Adrenal gland (tissue), 12 donors: ENCODE measurements around the gene NSRP1. TPM values are rescaled to one million over a fixed set of nuclear protein-coding genes. Genes with fewer than 3 reads are reported as not detected.

Experiments used
- DNase-seq, 7 donors: peaks; one replicate each; pipeline ENCODE4 v3.0.0-alpha.2; 2019 to 2020
- H3K27ac ChIP-seq, 5 donors: fragments of 200-600 bp; sonication (generic) in 4 of 5; 1 replicate in 3 of 5; 2 replicates in 2 of 5; pipeline versions ENCODE4 v1.5.1 to v1.8.0; 2016 to 2020; ENCODE audit warnings: mild to moderate bottlenecking in 1 of 5
- H3K27me3 ChIP-seq: fragments of 200-600 bp; 2 replicates; pipeline ENCODE4 v1.8.0; 2021
- H3K36me3 ChIP-seq, 2 donors: fragments of 200-600 bp; replicated peaks in 1 of 2; 1 replicate in 1 of 2; 2 replicates in 1 of 2; pipeline versions ENCODE4 v1.5.1 to v1.8.0; 2018 to 2022
- H3K4me1 ChIP-seq, 2 donors: fragments of 200-600 bp; replicated peaks in 1 of 2; 1 replicate in 1 of 2; 2 replicates in 1 of 2; pipeline versions ENCODE4 v1.5.1 to v1.8.0; 2018 to 2021
- H3K4me3 ChIP-seq, 4 donors: fragments of 200-600 bp; sonication (generic) in 3 of 4; one replicate each; pipeline ENCODE4 v1.5.1; 2016 to 2018
- H3K9me3 ChIP-seq, 3 donors: fragments of 200-600 bp; sonication (generic) in 1 of 3; replicated peaks in 1 of 3; 1 replicate in 2 of 3; 2 replicates in 1 of 3; pipeline versions ENCODE4 v1.5.1 to v1.8.0; 2016 to 2021
- CTCF ChIP-seq, 6 experiments: fragments of 450-650 bp in 4 of 6; fragments of 200-600 bp in 2 of 6; sonication (generic) in 1 of 6; IDR thresholded peaks; 1 replicate in 5 of 6; 2 replicates in 1 of 6; pipeline versions ENCODE4 v1.5.1 to v1.8.0; 2016 to 2021; ENCODE audit warnings: antibody characterized with exemption in 6 of 6, mild to moderate bottlenecking in 2 of 6, moderate library complexity in 1 of 6
- POLR2A ChIP-seq, 2 donors: fragments of 450-650 bp; IDR thresholded peaks; one replicate each; pipeline ENCODE4 v1.6.1; 2017; ENCODE audit warnings: antibody characterized with exemption in 2 of 2, mild to moderate bottlenecking in 2 of 2, moderate library complexity in 1 of 2
- WGBS, 4 donors: extraction: QIAGEN DNeasy Blood & Tissue Kit in 2 of 4; methylation state at CpG; one replicate each; pipeline versions ENCODE4 v1.1.5 to v1.1.7; 2013 to 2017; 5-methylcytosine and 5-hydroxymethylcytosine counted together
- intact Hi-C, 2 donors: fragments of 100-400 bp; cut with DNase I; formaldehyde crosslinking; loops; one replicate each; pipeline versions ENCODE4 v1.14.1 to v1.15.0; 2022 to 2023
- polyA plus RNA-seq, 3 donors: library from polyadenylated mRNA; stranded (reverse); fragments of 200-250 nt in 2 of 3; fragments of 350-450 nt in 1 of 3; fragmentation: Illumina TruSeq in 1 of 3; extraction: RNeasy Lipid Tissue Mini Kit (QIAGEN cat#74804) in 1 of 3; gene quantifications; one replicate each; pipeline ENCODE4 v1.2.3, GENCODE V29; 2013 to 2014
- total RNA-seq, 9 donors: library from RNA; depleted of rRNA in 4 of 9; stranded (reverse); fragments of >200 nt in 4 of 9; fragments of 120-200 nt in 1 of 9; fragmentation: NEBNext Ultra II Directional in 1 of 9; extraction: Animal tissue kit (Norgen Biotek cat#: 25700) in 1 of 9; gene quantifications; one replicate each; pipeline versions ENCODE4 v1.1.0 to v1.2.4, GENCODE V29; 2013 to 2023
- donor health status: healthy with polysubstance abuse.
- donor health status: Bipolar disorder and iron deficiency.
- donor health status: DM: yes; HTN: yes; CAD: no.
- donor health status: DM: no; HTN: no; CAD: no.
- donor health status: DM: no; HTN: no; CAD: no.
- donor health status: DM: yes; HTN: yes; CAD: no.

Gene NSRP1
- total and polyA plus RNA-seq, 12 donors: 8.9 to 63.6 (median 22.1) TPM

DNA sequence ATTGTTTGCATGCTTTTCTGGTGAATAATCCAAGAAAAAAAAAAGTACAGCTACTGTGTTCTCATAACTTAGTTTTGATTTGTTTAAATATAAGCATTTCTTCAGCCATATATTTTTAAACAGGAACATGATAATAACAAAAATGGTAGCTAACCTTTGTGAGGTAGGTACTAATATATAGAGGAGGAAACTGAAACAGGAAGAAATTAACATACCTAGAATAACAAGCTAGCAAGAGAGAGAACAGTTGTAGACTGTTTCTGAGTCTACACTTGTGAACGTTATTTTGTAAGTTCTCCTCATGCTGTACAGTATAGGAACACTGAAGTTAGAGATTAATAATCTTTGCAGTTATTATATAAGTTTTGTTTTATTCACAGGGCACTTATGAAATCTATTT lies 49.3 kb downstream of the NSRP1 start:
- no peak for TF ChIP-seq POLR2A (IDR thresholded peaks at IDR 0.05)
- TF ChIP-seq CTCF (IDR thresholded peaks at IDR 0.05): no peak
- Histone ChIP-seq H3K4me1 (peaks cover 0 to 6% of the 10 kb centered on the region in 2 donors), H3K27me3 (no peaks in the 10 kb centered on the region), H3K4me3 (no peak overlapping the region), H3K9me3 (no peaks in the 10 kb centered on the region), H3K36me3 (peaks cover 0 to 7% of the 10 kb centered on the region in 2 donors), H3K27ac (no peak overlapping the region)
- intact Hi-C loops: no loop called here
- DNase-seq: no peak
- WGBS, 4 donors: 68 to 79% (median 76%) methylated on average over 1 of the region's 1 CpG

GRCh38 chr17:30170415-30170987 lies 53.9 kb downstream of the NSRP1 start:
- H3K4me3 ChIP-seq: no peak overlapping the region
- TF ChIP-seq POLR2A (IDR thresholded peaks at IDR 0.05) (no peak), CTCF (IDR thresholded peaks at IDR 0.05) (no peak)
- H3K27ac ChIP-seq: no peak overlapping the region
- H3K4me1 ChIP-seq: no peaks in the 10 kb centered on the region
- intact Hi-C loops: no loop called here
- H3K27me3 ChIP-seq: no peaks in the 10 kb centered on the region
- no peaks in the 10 kb centered on the region for H3K9me3 ChIP-seq
- no peak for DNase-seq
- peaks cover 0 to 20% of the 10 kb centered on the region in 2 donors for H3K36me3 ChIP-seq

DNA sequence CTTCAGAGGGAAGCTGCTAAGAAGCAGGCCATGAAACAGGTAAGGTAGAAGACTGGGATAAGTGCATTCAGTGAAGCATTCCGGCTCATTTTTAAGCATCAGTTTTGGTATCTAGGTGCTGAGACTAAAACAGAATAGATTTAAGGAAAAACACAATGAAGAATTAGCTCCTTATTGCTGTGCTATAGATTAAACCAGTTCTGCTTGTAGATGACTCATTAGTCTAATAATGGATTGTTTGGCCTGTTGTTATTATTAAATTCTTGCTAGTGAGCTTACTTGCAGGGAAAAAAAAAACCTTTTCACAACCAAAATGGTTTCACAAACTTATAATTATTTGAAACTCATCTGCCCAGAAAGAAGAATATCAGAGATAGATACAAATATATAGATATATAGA lies 55.9 kb downstream of the NSRP1 start:
- Histone ChIP-seq H3K27ac (no peak overlapping the region), H3K4me3 (no peak overlapping the region), H3K36me3 (peaks cover 0 to 12% of the 10 kb centered on the region in 2 donors), H3K27me3 (no peaks in the 10 kb centered on the region), H3K4me1 (no peaks in the 10 kb centered on the region), H3K9me3 (no peaks in the 10 kb centered on the region)
- DNase-seq: no peak
- 97 to 100% (median 97%) methylated on average over 1 of the region's 1 CpG for WGBS, 4 donors
- intact Hi-C loops: no loop called here
- TF ChIP-seq CTCF (IDR thresholded peaks at IDR 0.05) (no peak), POLR2A (IDR thresholded peaks at IDR 0.05) (no peak)

- H3K36me3 ChIP-seq: peaks cover 0 to 22% of the 10 kb centered on the region in 2 donors
- no peak for DNase-seq
- no peak for TF ChIP-seq POLR2A (IDR thresholded peaks at IDR 0.05)
- TF ChIP-seq CTCF (IDR thresholded peaks at IDR 0.05): no peak
- intact Hi-C loops: no loop called here
- H3K9me3 ChIP-seq: no peaks in the 10 kb centered on the region
- no peak overlapping the region for H3K4me3 ChIP-seq
- peaks cover 0 to 9% of the 10 kb centered on the region in 2 donors for H3K4me1 ChIP-seq
- H3K27ac ChIP-seq: no peak overlapping the region
- 30 to 46% (median 36%) methylated on average over 2 of the region's 2 CpGs for WGBS, 4 donors
- H3K27me3 ChIP-seq: no peaks in the 10 kb centered on the region
These were observed 57.0 kb downstream of the NSRP1 start for GRCh38 chr17:30173649-30174048.
